Prostate gland (tissue), 2 donors: ENCODE data around the gene COPB1.

Experiments
- POLR2AphosphoS5 ChIP-seq: sonication (generic); formaldehyde crosslinking; IDR thresholded peaks from one replicate; pipeline ENCODE4 v1.6.1; 2017; ENCODE audit warnings: antibody characterized with exemption
- TF ChIP-seq, protein P1 (sequence below), 4 experiments: fragments of 200-600 bp in 2 of 4; fragments of 450-650 bp in 2 of 4; sonication (generic) in 2 of 4; IDR thresholded peaks; 1 replicate in 3 of 4; 2 replicates in 1 of 4; pipeline ENCODE4 v1.5.1; 2016 to 2019; ENCODE audit warnings: antibody characterized with exemption in 4 of 4, mild to moderate bottlenecking in 2 of 4, moderate library complexity in 2 of 4

DNA sequence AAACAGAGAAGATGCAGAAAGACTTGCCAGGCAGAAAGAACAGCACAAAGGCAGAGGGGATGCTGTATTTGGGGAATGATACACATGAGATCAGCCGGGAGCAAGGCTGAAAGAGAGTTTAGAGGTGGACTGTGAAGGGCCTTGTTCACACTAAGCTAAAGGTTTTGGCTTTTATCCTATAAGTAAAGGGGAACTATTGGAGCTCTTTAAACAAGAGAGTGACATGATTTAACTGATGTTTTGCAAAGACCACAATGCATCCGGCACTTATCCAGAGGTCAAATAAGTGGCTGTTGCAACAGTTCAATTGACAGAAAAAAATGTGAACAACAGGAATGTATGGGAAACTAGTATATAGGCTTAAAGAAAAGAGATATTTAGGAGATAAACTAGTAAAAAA is 76.0 kb downstream of the COPB1 start:
- TF ChIP-seq POLR2AphosphoS5, result no peak
- TF ChIP-seq, protein P1, sequence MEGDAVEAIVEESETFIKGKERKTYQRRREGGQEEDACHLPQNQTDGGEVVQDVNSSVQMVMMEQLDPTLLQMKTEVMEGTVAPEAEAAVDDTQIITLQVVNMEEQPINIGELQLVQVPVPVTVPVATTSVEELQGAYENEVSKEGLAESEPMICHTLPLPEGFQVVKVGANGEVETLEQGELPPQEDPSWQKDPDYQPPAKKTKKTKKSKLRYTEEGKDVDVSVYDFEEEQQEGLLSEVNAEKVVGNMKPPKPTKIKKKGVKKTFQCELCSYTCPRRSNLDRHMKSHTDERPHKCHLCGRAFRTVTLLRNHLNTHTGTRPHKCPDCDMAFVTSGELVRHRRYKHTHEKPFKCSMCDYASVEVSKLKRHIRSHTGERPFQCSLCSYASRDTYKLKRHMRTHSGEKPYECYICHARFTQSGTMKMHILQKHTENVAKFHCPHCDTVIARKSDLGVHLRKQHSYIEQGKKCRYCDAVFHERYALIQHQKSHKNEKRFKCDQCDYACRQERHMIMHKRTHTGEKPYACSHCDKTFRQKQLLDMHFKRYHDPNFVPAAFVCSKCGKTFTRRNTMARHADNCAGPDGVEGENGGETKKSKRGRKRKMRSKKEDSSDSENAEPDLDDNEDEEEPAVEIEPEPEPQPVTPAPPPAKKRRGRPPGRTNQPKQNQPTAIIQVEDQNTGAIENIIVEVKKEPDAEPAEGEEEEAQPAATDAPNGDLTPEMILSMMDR (IDR thresholded peaks at IDR 0.05), result no peak
